Measurements from ENCODE around the gene ACACA. TPM values are rescaled to one million over a fixed set of nuclear protein-coding genes. Genes with fewer than 3 reads are reported as not detected.

Gene ACACA
- total RNA-seq, 2 donors from 2014 or later: 8.6 to 10.2 TPM

DNA sequence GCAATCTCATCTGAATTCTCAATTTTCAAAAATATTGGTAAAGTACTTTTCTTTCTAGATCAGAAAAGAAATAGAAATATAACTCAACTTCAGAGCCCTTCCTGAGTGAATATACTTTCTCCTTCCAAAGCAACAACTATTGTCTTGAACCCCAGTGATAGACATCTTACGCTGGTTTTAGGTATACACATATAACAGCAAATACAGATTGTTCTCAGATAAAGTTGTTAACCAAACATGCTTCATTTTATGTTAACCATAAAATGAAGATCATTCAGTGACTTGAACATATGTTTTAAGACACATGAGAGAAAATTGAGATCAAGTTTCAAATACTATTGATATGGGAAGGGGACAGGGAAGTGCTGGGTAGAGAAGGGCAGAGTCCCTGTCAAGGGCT, 84.5 kb downstream of the ACACA start:
- H3K27me3 ChIP-seq: no peaks in the 10 kb centered on the region
- no peak overlapping the region for H3K4me3 ChIP-seq
- H3K9me3 ChIP-seq: no peaks in the 10 kb centered on the region
- H3K4me1 ChIP-seq: no peaks in the 10 kb centered on the region
- no peaks in the 10 kb centered on the region for H3K36me3 ChIP-seq
- H3K27ac ChIP-seq: no peak overlapping the region
- DNase-seq (ENCODE audit: low spot score): no peak
- no peak for TF ChIP-seq CTCF (IDR thresholded peaks at IDR 0.05)

DNA sequence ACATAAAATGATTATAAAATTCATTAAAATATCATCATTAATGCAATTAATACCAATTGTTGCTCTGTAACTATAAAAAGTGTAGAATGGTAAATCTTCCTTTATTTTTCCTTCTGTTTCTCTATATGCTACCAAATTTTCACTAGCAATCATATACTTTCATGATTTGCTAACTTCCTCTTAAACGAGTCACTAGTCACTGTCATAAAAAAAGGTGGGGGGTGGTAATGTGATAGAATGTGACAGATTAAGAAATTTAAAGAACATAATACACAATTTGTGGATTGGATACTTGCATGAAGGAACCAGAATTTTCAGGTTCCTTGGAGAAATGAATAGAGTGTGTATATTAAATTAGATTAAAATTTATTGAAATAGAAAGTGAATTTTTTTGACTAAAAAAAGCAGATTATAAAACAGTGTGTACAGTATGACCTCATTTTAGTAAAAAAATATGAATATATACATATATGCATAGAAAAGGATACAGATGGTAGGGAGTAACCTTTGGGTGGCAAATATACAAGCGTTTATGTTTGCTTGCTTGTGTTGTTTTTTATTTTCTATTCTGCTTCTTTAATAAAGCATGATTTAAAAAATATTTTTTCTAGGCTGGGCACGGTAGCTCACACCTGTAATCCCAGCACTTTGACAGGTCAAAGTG, 87.6 kb downstream of the ACACA start:
- no peaks in the 10 kb centered on the region for H3K9me3 ChIP-seq
- TF ChIP-seq CTCF (IDR thresholded peaks at IDR 0.05): no peak
- no peak for DNase-seq (ENCODE audit: low spot score)
- no peaks in the 10 kb centered on the region for H3K4me1 ChIP-seq
- H3K36me3 ChIP-seq: no peaks in the 10 kb centered on the region
- no peak overlapping the region for H3K27ac ChIP-seq
- no peak overlapping the region for H3K4me3 ChIP-seq
- H3K27me3 ChIP-seq: no peaks in the 10 kb centered on the region

- Histone ChIP-seq H3K27ac (no peak overlapping the region), H3K36me3 (no peaks in the 10 kb centered on the region), H3K4me3 (no peak overlapping the region), H3K4me1 (no peaks in the 10 kb centered on the region), H3K27me3 (no peaks in the 10 kb centered on the region), H3K9me3 (no peaks in the 10 kb centered on the region)
- DNase-seq (ENCODE audit: low spot score): no peak
- TF ChIP-seq CTCF (IDR thresholded peaks at IDR 0.05): no peak
These were observed 88.8 kb downstream of the ACACA start for GRCh38 chr17:37317867-37318266.

GRCh38 chr17:37315601-37316000, 91.0 kb downstream of the ACACA start:
- no peaks in the 10 kb centered on the region for H3K36me3 ChIP-seq
- no peaks in the 10 kb centered on the region for H3K27me3 ChIP-seq
- DNase-seq (ENCODE audit: low spot score): no peak
- H3K9me3 ChIP-seq: no peaks in the 10 kb centered on the region
- TF ChIP-seq CTCF (IDR thresholded peaks at IDR 0.05): no peak
- H3K4me3 ChIP-seq: no peak overlapping the region
- H3K4me1 ChIP-seq: no peaks in the 10 kb centered on the region
- H3K27ac ChIP-seq: no peak overlapping the region

DNA sequence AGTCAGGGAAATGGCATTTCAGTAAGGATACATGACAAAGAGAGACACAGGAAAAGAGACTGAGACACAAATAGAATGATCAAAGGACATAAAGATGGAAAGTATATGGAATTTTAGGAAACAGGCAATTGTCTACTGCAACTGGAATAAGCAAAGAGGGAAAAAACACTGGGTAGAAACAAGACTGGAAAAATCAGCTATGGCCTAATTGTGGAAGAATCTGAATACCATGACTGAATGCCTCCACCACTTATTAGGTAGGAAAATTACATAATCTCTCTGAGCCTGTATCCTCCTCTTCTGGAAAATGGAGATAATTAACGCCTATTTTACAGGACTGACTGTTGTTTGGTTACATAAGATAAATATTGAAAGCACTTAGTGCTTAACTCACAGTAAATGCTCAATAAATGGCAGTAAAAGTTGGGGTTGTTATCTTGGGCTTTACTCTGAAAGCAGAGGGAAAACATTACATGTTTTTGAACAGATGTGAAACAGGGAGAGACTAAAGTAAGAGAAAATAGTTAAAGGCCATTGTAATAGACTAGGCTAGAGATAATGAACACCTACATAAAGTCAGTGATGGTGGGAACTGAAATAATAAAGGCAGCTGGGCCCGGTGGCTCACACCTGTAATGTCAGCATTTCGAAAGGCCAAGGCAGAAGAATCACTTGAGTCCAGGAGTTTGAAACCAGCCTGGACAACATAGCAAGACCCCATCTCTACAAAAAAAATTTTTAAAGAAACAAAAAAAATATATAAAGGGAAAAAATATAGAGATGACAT, 94.3 kb downstream of the ACACA start:
- Histone ChIP-seq H3K27ac (no peak overlapping the region), H3K36me3 (no peaks in the 10 kb centered on the region), H3K27me3 (no peaks in the 10 kb centered on the region), H3K4me3 (no peak overlapping the region), H3K9me3 (no peaks in the 10 kb centered on the region), H3K4me1 (no peaks in the 10 kb centered on the region)
- no peak for TF ChIP-seq CTCF (IDR thresholded peaks at IDR 0.05)
- no peak for DNase-seq (ENCODE audit: low spot score)

Data from right atrium auricular region (tissue), 2 donors.